ENCODE measurements around the gene TBX19.
"Not testable (repeated sequence)": the region's sequence is repeated elsewhere in the genome, so short reads cannot be mapped to it uniquely, and the experiment has no call there.

TBX19 gene

DNA sequence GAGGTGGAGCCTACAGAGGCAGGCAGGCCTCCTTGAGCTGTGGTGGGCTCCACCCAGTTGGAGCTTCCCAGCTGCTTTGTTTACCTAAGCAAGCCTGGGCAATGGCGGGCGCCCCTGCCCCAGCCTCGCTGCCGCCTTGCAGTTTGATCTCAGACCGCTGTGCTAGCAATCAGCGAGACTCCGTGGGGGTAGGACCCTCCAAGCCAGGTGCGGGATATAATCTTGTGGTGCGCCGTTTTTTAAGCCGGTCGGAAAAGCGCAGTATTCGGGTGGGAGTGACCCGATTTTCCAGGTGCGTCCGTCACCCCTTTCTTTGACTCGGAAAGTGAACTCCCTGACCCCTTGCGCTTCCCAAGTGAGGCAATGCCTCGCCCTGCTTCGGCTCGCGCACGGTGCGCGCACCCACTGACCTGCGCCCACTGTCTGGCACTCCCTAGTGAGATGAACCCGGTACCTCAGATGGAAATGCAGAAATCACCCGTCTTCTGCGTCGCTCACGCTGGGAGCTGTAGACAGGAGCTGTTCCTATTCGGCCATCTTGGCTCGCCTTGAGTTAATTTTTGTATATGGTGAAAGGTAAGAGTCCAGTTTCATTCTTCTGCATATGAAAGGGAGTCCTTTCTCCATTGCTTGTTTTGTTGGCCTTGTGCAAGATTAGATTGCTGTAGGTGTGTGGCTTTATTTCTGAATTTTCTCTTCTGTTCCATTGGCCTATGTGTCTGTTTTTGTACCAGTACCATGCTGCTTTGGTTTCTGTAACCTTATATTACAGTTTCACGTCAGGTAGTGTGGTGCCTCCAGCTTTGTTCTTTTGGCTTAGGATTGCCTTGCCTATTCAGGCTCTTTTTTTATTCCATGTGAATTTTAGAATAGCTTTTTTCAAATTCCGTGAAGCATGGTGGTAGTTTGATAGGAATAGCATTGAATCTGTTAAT, 73.9 kb downstream of the TBX19 start:
- DNase-seq (ENCODE audit: low read depth in 2 of 3, low spot score in 1 of 3), result not testable (repeated sequence)

GRCh38 chr1:168360151-168361021, 79.7 kb downstream of the TBX19 start:
- peak in 2 of 3 donors; percentile 22 for DNase-seq (ENCODE audit: low read depth in 2 of 3, low spot score in 1 of 3)

DNA sequence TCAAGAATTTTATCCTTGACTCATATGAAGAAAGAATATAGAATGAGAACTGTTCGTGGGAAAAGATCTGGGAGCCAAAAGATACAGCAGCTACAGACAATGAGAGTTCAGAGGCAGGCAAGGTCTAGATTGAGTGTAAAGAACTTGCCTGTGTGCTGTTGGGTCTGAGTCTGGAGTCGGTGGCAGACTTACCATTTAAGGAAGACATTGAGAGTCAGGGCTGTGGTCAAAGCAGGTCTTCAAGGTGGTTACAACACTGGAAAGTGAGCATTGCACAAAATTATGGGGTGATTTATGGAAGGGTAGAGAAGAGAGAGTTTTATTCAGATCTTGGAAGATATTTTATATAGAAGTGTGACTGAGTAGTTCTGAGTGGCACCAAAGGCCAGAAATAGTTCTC, 80.6 kb downstream of the TBX19 start:
- DNase-seq (ENCODE audit: low read depth in 2 of 3, low spot score in 1 of 3), result no peak

- peak in 1 of 3 donors; percentile 14 for DNase-seq (ENCODE audit: low read depth in 2 of 3, low spot score in 1 of 3)
Measured at GRCh38 chr1:168362991-168363390, 82.3 kb downstream of the TBX19 start.
